ENCODE measurements around the gene CBX2.

DNA sequence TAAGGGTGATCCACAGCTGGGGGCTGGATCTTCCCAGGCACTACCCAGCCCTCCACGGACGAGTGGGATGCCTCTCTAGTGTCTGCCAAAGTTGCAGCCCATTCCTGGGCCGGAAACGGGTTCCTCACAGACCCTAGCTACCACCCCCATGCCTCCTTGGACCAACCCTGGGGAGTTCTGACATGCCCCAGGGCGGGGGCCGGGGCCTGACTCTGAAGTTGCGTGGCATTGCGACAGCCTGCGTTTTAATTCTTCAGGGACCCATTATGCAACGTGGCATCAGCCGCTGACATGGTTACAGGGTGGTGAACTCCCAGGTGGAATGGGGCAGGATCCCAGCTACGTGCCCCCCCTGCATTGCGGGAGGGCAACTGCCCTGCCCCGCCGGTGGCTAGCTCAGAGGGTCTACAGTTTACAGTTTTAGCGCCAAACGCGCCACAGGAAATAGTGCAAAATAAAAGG lies 58.6 kb downstream of the CBX2 start:
- TF ChIP-seq, protein P1, sequence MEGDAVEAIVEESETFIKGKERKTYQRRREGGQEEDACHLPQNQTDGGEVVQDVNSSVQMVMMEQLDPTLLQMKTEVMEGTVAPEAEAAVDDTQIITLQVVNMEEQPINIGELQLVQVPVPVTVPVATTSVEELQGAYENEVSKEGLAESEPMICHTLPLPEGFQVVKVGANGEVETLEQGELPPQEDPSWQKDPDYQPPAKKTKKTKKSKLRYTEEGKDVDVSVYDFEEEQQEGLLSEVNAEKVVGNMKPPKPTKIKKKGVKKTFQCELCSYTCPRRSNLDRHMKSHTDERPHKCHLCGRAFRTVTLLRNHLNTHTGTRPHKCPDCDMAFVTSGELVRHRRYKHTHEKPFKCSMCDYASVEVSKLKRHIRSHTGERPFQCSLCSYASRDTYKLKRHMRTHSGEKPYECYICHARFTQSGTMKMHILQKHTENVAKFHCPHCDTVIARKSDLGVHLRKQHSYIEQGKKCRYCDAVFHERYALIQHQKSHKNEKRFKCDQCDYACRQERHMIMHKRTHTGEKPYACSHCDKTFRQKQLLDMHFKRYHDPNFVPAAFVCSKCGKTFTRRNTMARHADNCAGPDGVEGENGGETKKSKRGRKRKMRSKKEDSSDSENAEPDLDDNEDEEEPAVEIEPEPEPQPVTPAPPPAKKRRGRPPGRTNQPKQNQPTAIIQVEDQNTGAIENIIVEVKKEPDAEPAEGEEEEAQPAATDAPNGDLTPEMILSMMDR (IDR thresholded peaks at IDR 0.05; ENCODE audit: insufficient read depth, low read length, poor library complexity, severe bottlenecking): no peak
- no peak for TF ChIP-seq EZH2phosphoT487 (conservative IDR thresholded peaks at IDR 0.05; ENCODE audit: low read length)

All from SU-DHL-6 (cell line).